Heart right ventricle (tissue), 16 donors: ENCODE results near the gene CDC42. TPM values are rescaled to one million over a fixed set of nuclear protein-coding genes. Genes with fewer than 3 reads are reported as not detected.

Source experiments
- ATAC-seq, 8 donors: fragments of 200-7000 bp; cut with Tn5 transposase; one replicate each; pipeline ENCODE4 v1.9.1; 2020; ENCODE audit warnings: mild to moderate bottlenecking in 8 of 8, moderate library complexity in 8 of 8, moderate number of reproducible peaks in 1 of 8
- DNase-seq, 2 donors: peaks; one replicate each; pipeline ENCODE4 v3.0.0-alpha.2; 2020
- H3K27ac ChIP-seq, 10 donors: fragments of 200-600 bp; sonication (generic) in 2 of 10; one replicate each; pipeline versions ENCODE4 v1.5.0 to v1.8.0; 2020 to 2022; ENCODE audit warnings: mild to moderate bottlenecking in 3 of 10
- H3K27me3 ChIP-seq, 7 donors: fragments of 200-600 bp; one replicate each; pipeline ENCODE4 v1.8.0; 2021 to 2022; ENCODE audit warnings: mild to moderate bottlenecking in 2 of 7
- H3K36me3 ChIP-seq, 9 donors: fragments of 200-600 bp; sonication (generic) in 1 of 9; one replicate each; pipeline versions ENCODE4 v1.5.0 to v1.8.0; 2020 to 2022; ENCODE audit warnings: mild to moderate bottlenecking in 2 of 9
- H3K4me1 ChIP-seq, 9 donors: fragments of 200-600 bp; sonication (generic) in 1 of 9; one replicate each; pipeline versions ENCODE4 v1.5.0 to v1.8.0; 2020 to 2022; ENCODE audit warnings: mild to moderate bottlenecking in 4 of 9
- H3K4me3 ChIP-seq, 10 donors: fragments of 200-600 bp; sonication (generic) in 2 of 10; one replicate each; pipeline versions ENCODE4 v1.5.0 to v1.8.0; 2020 to 2022; ENCODE audit warnings: mild to moderate bottlenecking in 7 of 10, moderate library complexity in 2 of 10
- H3K9me3 ChIP-seq, 11 donors: fragments of 200-600 bp in 10 of 11; sonication (generic) in 2 of 11; one replicate each; pipeline versions ENCODE4 v1.5.0 to v1.8.0; 2013 to 2022; ENCODE audit warnings: mild to moderate bottlenecking in 2 of 11, control low read depth in 1 of 11, moderate library complexity in 1 of 11
- WGBS, 2 donors: extraction: QIAGEN DNeasy Blood & Tissue Kit; methylation state at CpG; one replicate each; pipeline ENCODE4 v1.1.7; 2013; ENCODE audit warnings: inconsistent platforms in 1 of 2; 5-methylcytosine and 5-hydroxymethylcytosine counted together
- intact Hi-C, 10 donors: fragments of 100-400 bp; cut with DNase I; formaldehyde crosslinking; loops; one replicate each; pipeline versions ENCODE4 v1.11.1 to v1.14.2; 2022
- polyA plus RNA-seq, 2 donors: library from polyadenylated mRNA; stranded (reverse); fragments of 200-250 nt; gene quantifications; one replicate each; pipeline ENCODE4 v1.2.3, GENCODE V29; 2013
- total RNA-seq, 10 donors: library from RNA; stranded (reverse); fragmentation: NEBNext Ultra II Directional in 3 of 10; extraction: Animal tissue kit (Norgen Biotek cat#: 25700) in 3 of 10; gene quantifications; one replicate each; pipeline versions ENCODE4 v1.2.1 to v1.2.4, GENCODE V29; 2021 to 2023
- TF ChIP-seq, protein P1 (sequence below), 9 donors: fragments of 200-600 bp; sonication (generic) in 2 of 9; IDR thresholded peaks; one replicate each; pipeline versions ENCODE4 v1.5.0 to v1.8.0; 2021 to 2022; ENCODE audit warnings: antibody characterized with exemption in 9 of 9, mild to moderate bottlenecking in 5 of 9, moderate library complexity in 1 of 9
- donor health status: Arrhythmogenic right ventricular cardiomyopathy.
- donor health status: ischemic (EF 13 %, LVEDD 7.1; RV severe dilation, severe dysfunction).
- donor health status: healthy with polysubstance abuse.
- donor health status: DM: no; HTN: yes; CAD: no.
- donor health status: DM: no; HTN: no; CAD: no.
- donor health status: ischemic (EF 25% LVEDD 6.9; RV normal size, moderate dysfunction).
- donor health status: ischemic (EF 25% LVEDD 5.7; RV mildly dilated, moderate dysfunction).
- donor health status: healthy.
- donor health status: DM: yes; HTN: yes; CAD: no.
- donor health status: Ischemic cardiomyopathy.
- donor health status: ischemic (EF 35%, LVEDD 5.7; RV mildly dilated, moderate dysfunction).
- donor health status: nonischemic (EF 11% LVEDD 7.7; RV severe dilation, severe dysfunction).
- donor health status: DM: yes; HTN: yes; CAD: no.
- donor health status: PGD.
- donor health status: ischemic (EF 29% LVEDD 5.4; RV normal size, mild dysfunction).
- donor health status: nonischemic (EF 23%, LVEDD 6.1; RV moderate dilation, normal function).

The CDC42 gene
- total and polyA plus RNA-seq, 12 donors: 68.7 to 259 (median 168) TPM

DNA sequence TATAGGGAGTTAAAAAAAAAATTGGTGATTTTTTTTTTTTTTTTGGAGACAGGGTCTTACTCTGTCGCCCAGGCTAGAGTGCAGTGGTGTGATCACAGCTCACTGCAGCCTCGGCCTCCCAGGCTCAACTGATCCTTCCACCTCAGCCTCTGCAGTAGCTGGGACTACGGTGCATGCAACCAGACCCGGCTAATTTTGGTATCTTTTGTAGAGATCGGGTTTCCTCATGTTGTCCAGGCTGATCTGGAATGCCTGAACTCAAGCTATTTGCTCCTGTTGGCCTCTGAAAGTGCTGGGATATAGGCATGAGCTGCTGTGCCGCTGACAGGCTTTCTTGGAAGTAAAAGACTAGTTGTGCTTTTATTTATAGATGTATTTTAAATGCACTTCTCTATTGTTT lies 3.0 kb downstream of the CDC42 start:
- DNase-seq (no peak), ATAC-seq (no peak)
- 39 to 40% methylated on average over 6 of the region's 6 CpGs for WGBS, 2 donors
- Histone ChIP-seq H3K36me3 (peaks cover 0 to 41% (median 0%) of the 10 kb centered on the region in 9 donors), H3K4me1 (peaks cover 3 to 72% (median 66%) of the 10 kb centered on the region in 9 donors), H3K4me3 (peak overlapping the region in 6 of 10 donors; percentile 2 to 23 (median 18)), H3K9me3 (no peaks in the 10 kb centered on the region), H3K27ac (peak overlapping the region in 5 of 10 donors; percentile 2 to 45 (median 22)), H3K27me3 (no peaks in the 10 kb centered on the region)
- intact Hi-C loops: no loop called here
- TF ChIP-seq, protein P1, sequence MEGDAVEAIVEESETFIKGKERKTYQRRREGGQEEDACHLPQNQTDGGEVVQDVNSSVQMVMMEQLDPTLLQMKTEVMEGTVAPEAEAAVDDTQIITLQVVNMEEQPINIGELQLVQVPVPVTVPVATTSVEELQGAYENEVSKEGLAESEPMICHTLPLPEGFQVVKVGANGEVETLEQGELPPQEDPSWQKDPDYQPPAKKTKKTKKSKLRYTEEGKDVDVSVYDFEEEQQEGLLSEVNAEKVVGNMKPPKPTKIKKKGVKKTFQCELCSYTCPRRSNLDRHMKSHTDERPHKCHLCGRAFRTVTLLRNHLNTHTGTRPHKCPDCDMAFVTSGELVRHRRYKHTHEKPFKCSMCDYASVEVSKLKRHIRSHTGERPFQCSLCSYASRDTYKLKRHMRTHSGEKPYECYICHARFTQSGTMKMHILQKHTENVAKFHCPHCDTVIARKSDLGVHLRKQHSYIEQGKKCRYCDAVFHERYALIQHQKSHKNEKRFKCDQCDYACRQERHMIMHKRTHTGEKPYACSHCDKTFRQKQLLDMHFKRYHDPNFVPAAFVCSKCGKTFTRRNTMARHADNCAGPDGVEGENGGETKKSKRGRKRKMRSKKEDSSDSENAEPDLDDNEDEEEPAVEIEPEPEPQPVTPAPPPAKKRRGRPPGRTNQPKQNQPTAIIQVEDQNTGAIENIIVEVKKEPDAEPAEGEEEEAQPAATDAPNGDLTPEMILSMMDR (IDR thresholded peaks at IDR 0.05): no peak

DNA sequence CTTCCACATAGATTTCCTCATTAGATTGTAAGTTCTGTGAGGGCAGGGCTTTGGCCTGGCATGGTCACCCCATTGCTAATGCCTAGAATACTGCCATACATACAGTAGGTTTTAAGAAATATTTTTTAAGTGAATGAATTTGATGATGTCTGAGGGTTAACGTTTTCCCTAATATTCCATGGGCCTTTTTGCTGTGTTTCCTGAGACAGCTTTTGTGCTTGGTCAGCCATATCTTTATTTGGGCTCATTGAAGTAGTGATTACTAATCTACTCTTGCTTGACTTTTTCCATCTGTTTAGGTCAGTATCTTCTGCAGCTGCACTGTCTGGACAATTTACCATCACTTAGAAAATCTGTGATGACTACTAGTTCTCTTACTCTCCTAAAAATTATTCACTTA lies 3.5 kb downstream of the CDC42 start:
- 9 to 12% methylated on average over 1 of the region's 1 CpG for WGBS, 2 donors
- Histone ChIP-seq H3K4me3 (peak overlapping the region in 6 of 10 donors; percentile 2 to 23 (median 6)), H3K9me3 (no peaks in the 10 kb centered on the region), H3K27me3 (no peaks in the 10 kb centered on the region), H3K4me1 (peaks cover 6 to 78% (median 72%) of the 10 kb centered on the region in 9 donors), H3K27ac (peak overlapping the region in 7 of 10 donors; percentile 15 to 56 (median 41)), H3K36me3 (peaks cover 0 to 41% (median 0%) of the 10 kb centered on the region in 9 donors)
- DNase-seq (no peak), ATAC-seq (no peak)
- intact Hi-C loops: no loop called here
- TF ChIP-seq, protein P1 (IDR thresholded peaks at IDR 0.05): no peak

GRCh38 chr1:22056936-22057335 lies 4.4 kb downstream of the CDC42 start:
- Histone ChIP-seq H3K27ac (peak overlapping the region in 6 of 10 donors; percentile 22 to 56 (median 43)), H3K27me3 (no peaks in the 10 kb centered on the region), H3K36me3 (peaks cover 0 to 41% (median 0%) of the 10 kb centered on the region in 9 donors), H3K9me3 (no peaks in the 10 kb centered on the region), H3K4me3 (peak overlapping the region in 4 of 10 donors; percentile 0 to 14 (median 6)), H3K4me1 (peaks cover 7 to 87% (median 81%) of the 10 kb centered on the region in 9 donors)
- ATAC-seq (no peak), DNase-seq (no peak)
- 50 to 51% methylated on average over 2 of the region's 2 CpGs for WGBS, 2 donors
- intact Hi-C loops: no loop called here
- TF ChIP-seq, protein P1 (IDR thresholded peaks at IDR 0.05): no peak

DNA sequence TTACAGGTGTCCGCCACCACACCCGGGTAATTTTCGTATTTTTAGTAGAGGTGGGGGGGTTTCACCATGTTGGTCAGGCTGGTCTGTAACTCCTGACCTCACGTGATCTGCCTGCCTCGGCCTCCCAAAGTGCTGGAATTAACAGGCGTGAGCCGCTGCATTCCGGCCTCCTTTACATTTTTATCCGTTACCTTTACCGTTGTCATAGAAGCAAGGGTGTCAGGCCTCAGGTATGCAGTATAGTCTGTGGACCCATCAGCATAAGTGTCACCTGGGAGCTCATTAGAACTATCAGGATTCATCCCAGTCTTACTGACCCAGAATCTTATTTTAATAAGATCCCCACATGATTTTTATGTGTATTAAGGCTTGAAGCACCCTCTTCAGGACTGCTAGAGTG lies 5.4 kb downstream of the CDC42 start:
- intact Hi-C loops: no loop called here
- Histone ChIP-seq H3K9me3 (no peaks in the 10 kb centered on the region), H3K27ac (peak overlapping the region in 1 of 10 donors; percentile 22), H3K27me3 (no peaks in the 10 kb centered on the region), H3K4me1 (peaks cover 7 to 92% (median 87%) of the 10 kb centered on the region in 9 donors), H3K4me3 (no peak overlapping the region), H3K36me3 (peaks cover 0 to 41% (median 0%) of the 10 kb centered on the region in 9 donors)
- TF ChIP-seq, protein P1 (IDR thresholded peaks at IDR 0.05): no peak
- DNase-seq (no peak), ATAC-seq (no peak)
- 86 to 92% methylated on average over 10 of the region's 10 CpGs for WGBS, 2 donors
